Epithelial cell of esophagus (primary cell): ENCODE data around the gene GSTCD.

ENCODE experiments used
- DNase-seq: peaks from one replicate; pipeline ENCODE4 v3.0.0; 2010; ENCODE audit warnings: low read depth
- H3K4me3 ChIP-seq: 2 replicates; pipeline ENCODE4 v1.5.1; 2011; ENCODE audit warnings: mild to moderate bottlenecking, low read length, control low read depth
- CTCF ChIP-seq: IDR thresholded peaks from 2 replicates; pipeline ENCODE4 v1.5.1; 2011; ENCODE audit warnings: low read depth, mild to moderate bottlenecking, low read length, control low read depth, inconsistent platforms; ENCODE audit not compliant: insufficient read depth; ENCODE audit errors: missing control alignments

Gene GSTCD

GRCh38 chr4:105878668-105879067, 170.1 kb downstream of the GSTCD start:
- no peak for TF ChIP-seq CTCF
- DNase-seq: no peak
- H3K4me3 ChIP-seq: no peak overlapping the region

DNA sequence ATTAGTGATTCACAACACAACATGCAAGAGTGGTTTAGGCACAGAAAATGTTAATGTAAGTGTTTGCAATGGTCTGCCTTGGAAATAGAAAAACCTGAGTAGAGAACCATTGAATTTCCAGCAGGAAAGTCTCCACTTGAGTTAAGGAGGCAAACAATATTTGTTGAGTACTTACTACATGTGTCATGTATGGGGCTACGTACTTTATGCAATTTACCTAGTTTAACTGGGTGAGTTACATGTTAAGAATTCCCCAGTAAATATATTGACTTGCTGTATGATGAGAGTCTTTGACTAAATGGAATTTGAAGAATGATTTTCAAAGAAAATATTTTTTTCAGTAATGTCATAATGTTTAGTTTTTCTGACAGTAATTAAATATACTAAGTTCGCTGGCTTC, 178.9 kb downstream of the GSTCD start:
- DNase-seq: no peak
- no peak overlapping the region for H3K4me3 ChIP-seq
- no peak for TF ChIP-seq CTCF

DNA sequence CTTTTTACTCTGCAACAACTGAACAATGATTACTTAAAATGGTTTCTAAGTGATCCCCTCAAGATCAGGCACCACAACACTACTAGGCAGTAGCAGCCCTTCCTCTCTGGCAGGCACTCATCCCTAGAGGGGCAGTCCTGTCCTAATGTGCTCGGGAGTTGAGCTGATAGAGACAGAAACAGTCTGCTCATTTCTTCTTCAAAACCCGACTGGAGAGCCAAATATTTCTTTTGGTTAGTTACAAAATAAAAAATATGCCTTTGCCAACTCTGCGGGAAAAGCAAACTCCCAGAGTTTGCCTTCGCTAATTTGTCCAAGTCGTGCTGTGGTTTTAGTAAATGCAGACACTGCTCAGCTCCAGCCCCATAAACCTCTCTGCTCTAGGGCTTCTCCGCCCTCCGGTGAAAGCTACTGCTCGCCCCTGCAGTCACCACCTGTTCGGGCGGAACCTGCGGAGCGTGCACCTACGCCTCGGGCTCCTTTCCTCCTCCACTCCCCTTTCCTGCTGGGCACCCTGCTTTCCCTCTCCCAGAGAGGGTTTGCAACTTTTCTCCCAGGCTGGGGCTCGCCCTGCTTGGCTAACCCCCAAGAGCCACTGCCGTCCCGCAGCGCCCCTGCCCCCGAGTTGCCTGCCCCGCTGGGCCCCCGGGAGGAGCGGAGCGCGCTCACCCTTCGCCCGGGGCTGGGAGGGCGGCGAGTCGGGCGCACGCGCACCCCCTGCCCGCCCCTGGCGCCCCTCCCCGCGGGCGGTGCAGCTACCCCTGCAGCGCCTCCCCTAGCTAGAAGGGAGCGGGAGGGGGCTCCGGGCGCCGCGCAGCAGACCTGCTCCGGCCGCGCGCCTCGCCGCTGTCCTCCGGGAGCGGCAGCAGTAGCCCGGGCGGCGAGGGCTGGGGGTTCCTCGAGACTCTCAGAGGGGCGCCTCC, 186.3 kb downstream of the GSTCD start, which contains the start of gene NPNT:
Gene NPNT, plus strand, starts transcription at position 812 of the 923 bp plus-strand sequence. CDS start 182 bp downstream, outside the sequence.
- DNase-seq: peak; percentile 54
- H3K4me3 ChIP-seq: peak within 1 kb of the TSS; percentile 53
- no peak for TF ChIP-seq CTCF

DNA sequence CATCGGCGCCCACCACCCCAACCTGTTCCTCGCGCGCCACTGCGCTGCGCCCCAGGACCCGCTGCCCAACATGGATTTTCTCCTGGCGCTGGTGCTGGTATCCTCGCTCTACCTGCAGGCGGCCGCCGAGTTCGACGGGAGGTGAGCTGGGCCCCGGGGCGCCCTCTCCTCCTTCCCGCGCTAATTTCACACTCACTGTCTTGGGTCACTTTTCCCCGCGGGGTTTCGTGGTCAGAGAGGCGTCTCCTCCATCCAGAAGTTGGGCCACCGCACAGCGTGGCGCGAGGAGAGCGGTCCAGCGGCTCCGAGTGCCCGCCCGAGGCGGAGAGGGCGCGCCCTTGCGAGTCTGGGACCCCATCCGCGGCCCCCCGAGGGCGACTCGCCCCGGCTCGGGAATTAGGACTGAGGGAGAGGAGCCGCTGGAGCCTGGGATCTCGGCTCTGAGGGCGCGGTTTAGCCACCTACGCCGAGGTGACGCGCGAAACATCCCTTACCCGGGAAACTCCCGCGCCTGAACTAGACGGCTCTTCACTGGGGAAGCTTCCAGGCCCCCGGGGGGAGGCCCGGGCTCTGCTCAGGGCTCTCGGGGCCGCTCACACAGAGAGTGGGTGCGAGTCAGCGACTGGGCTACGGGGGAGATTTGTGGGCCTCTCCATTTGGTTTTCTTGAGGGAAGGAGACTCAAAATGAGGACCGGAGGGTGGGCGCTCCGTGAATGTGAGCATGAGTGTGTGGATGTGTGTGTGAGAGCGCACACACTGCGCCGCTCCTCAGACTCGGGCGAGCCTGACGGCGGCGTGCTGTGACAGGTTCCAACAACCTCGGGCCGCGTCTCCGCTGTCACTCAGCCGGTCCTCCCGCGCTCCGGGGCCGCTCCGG, 187.2 kb downstream of the GSTCD start:
- peak overlapping the region; percentile 53 for H3K4me3 ChIP-seq
- peak; percentile 77 for DNase-seq
- TF ChIP-seq CTCF: peak; percentile 20

GRCh38 chr4:105896461-105896942, 187.9 kb downstream of the GSTCD start:
- peak overlapping the region; percentile 53 for H3K4me3 ChIP-seq
- no peak for DNase-seq
- no peak for TF ChIP-seq CTCF
